GM21786 (cell line): ENCODE data around the gene BCAR3.

Experiments
- ATAC-seq: cut with Tn5 transposase; IDR thresholded peaks from one replicate; pipeline ENCODE4 v1.9.1; 2021; ENCODE audit not compliant: unreplicated experiment

The BCAR3 gene

DNA sequence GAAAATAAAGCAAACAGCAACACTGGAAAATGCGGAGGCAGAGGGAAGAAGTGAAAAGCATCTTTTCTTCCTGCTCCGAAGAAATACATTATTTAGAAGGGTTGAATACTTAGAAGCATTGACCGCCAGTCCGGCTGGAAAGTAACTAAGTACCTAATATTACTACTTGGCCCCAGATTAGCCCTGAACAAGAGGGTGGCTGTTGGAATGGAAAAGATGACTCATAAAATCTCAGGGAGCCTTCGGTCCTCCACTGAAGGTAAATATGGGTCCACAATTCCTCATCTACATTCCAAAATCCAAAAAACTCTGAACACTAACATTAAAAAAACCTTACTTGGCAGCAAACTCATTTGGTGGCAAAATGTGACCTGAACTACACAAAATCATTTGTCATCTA, 40.1 kb downstream of the BCAR3 start:
- ATAC-seq = no peak

DNA sequence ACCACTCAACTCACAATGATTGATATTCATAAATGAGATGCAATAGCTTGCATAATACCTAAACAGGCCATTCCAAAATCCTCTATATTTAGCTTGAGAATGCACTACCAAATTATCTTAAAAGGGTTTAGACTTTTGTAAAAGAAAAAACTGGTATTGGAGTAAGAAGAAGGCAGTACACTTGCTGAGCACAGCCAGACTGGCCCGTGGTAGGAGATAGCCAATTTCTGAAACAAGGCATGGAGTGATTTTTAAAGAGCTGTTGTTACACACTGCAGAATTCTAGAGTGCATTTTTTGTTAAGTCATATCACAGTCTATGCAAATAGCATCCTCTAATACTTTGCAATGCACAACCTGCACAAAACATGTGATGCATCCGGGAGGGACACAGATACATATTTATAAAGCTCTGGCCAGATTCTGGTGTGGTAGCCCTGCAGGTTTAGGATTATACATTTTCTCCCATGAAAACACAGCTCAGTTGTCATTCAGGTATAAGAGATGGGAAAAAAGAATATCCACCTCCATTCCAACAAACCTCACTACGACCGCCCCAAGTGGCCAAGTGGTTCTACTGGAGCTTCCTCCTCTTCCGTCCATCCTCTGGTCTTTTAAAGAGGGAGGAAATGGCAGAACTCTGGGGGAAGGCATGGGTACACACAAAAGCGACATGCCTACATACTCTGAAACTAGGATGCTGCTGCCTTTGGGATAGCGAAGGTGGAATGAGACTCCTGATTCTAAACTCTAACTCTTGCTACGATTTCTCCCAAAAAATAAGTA, 40.8 kb downstream of the BCAR3 start:
- ATAC-seq = no peak

DNA sequence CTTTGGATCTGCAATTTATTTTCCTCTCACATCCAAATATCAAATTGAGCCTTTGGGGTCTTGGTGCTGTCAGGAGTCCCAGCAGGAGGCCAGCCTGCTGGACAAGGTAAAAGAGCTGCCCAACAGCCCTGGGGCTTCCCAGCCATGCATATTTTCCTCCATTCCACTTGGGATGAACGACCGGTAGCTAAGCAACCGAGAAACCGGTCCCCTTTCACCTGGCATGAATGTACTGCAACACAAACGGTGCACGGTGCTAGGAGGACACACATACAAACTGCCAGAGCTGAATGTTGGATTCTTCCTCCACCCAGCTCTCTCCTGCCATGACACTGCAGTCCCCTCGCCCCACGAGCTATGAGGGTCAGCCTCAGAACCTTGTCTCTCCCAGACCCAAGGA, 42.7 kb downstream of the BCAR3 start:
- no peak for ATAC-seq

GRCh38 chr1:93638307-93638847, 43.3 kb downstream of the BCAR3 start:
- no peak for ATAC-seq

- ATAC-seq = no peak
Measured at GRCh38 chr1:93636712-93637111, 44.9 kb downstream of the BCAR3 start.

DNA sequence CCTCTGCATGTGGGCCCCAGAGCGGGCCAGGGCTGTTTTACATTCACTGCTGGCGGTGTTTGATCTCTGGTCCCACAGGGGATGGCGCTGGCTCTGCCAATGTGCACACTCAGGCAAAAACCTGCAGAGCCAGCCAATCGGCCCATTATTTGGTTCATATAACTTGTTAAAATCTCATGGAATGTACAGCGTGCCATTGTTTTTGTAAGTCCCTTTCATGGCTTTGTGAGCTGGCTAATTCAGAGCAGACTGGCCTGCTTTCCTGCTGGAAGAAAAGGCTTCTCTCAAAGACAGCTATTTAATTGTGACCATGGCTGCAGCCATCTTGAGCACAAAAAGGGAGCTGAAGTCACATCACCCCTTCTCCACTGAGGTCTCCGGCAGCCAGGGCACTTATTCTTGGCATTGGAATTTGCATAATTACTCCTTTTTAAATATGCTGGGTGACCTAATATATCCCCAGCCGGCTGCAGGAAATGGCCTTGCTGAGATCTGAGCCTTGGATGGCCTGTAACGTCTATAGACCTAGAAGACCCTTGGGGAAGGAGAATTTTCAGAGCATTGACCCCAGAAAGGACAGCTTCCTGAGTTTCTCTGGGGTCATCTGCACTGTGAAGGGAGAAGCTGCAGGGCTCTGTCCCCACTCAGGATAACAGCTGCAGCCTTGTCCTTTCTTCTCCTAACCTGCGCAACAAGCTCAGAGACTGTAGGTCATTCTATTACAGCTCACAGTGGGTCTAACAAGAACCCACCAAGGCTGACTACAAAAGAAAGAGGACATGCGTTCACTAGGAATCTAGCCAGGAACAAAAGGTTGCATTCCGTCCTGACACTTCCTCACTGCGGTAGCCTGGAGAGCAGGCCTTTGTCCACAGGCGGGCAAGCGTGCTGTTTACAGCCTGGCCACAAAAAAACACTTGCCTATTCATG, 45.8 kb downstream of the BCAR3 start:
- no peak for ATAC-seq

DNA sequence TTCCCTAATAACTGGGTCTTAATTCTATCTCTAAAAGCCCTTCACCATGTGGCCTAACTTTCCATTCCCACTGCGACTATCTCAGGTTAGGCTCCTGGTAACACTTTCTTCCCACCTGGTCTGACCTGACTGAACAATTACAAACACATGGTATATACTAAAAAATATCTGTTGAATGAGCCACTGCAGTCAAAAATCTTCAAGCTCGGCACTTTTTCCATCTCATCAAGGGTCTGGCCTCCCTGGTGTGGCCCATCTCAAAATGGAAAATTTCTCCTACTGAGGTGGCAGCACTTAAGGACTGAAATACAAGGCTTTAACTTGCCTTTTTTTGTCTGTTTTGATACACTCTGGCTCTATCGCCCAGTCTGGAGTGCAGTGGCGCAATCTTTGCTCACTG, 48.3 kb downstream of the BCAR3 start:
- no peak for ATAC-seq

- no peak for ATAC-seq
Measured at GRCh38 chr1:93631626-93632365, 49.8 kb downstream of the BCAR3 start.

DNA sequence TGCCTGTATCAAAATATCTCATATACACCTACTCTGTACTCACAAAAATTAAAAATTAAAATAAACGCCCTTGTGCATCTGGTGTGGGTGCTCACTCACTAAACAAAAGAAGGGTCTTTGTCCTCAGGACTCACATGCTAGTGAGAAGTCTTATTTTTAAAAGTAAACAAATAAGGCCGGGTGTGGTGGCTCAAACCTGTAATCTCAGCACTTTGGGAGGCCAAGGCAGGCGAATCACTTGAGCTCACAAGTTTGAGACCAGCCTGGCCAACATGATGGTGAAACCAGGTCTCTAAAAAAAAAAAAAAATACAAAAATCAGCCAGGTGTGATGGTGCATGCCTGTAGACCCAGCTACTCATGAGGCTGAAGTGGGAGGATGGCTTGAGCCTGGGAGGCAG, 51.5 kb downstream of the BCAR3 start:
- no peak for ATAC-seq

- no peak for ATAC-seq
Measured at GRCh38 chr1:93629101-93630059, 52.3 kb downstream of the BCAR3 start.

DNA sequence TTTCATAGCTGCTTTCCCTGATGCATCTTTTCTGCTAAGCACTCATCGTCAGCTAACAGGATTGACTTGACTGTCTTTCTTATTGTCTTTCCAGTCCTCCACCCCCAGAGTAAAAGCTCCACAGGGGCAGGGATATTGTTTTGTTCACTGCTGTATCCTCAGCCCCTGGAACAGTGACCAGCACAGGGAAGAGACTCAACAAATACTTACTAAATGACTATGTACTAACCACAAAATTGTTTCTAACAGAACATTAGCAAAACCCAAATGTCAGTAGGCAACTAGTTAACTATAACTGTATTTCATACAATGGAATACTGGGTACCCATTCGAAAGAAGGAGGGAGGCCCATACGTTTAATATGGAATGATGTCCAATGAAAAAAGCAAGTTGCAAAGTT, 53.0 kb downstream of the BCAR3 start:
- ATAC-seq = no peak

- no peak for ATAC-seq
Measured at GRCh38 chr1:93625582-93626327, 55.9 kb downstream of the BCAR3 start.

GRCh38 chr1:93623875-93624274, 57.8 kb downstream of the BCAR3 start:
- no peak for ATAC-seq

DNA sequence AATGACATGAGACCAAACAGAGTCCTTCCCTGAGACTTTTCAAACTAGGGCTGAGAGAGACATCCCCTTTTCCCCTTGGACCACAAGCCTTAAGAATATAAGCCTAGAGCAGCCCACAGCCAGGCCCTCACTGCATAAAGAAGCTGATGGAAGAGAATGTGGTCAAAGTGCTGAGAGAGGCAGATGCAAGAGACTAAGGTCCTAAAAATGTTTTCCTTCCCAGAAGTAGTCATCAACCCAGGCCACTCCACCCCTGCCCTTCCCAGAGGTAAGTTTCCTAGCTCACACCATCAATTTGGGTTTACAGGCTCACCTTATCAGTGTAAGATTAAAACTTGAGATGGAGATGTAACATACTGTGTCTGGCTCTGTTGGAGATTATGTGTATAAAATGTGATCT, 58.2 kb downstream of the BCAR3 start:
- no peak for ATAC-seq

- no peak for ATAC-seq
Measured at GRCh38 chr1:93621246-93621645, 60.4 kb downstream of the BCAR3 start.

DNA sequence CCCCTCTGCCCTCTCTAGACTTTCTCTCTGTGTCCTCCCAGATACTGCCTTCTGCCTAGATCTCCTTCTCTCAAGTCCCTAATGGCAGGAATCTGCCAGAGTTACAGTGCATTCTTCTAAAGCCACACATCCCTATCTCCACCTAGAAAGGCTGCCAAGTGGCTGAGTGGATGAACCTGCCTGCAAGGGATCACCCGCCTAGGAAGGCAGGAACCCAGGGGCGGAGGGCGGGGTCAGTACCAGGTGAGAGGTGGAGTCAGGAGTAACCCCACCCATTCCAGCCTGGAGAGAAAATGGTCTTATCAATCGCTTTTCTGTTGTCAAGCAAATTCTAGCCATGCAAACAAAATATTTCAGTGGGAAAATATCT, 60.8 kb downstream of the BCAR3 start:
- no peak for ATAC-seq

DNA sequence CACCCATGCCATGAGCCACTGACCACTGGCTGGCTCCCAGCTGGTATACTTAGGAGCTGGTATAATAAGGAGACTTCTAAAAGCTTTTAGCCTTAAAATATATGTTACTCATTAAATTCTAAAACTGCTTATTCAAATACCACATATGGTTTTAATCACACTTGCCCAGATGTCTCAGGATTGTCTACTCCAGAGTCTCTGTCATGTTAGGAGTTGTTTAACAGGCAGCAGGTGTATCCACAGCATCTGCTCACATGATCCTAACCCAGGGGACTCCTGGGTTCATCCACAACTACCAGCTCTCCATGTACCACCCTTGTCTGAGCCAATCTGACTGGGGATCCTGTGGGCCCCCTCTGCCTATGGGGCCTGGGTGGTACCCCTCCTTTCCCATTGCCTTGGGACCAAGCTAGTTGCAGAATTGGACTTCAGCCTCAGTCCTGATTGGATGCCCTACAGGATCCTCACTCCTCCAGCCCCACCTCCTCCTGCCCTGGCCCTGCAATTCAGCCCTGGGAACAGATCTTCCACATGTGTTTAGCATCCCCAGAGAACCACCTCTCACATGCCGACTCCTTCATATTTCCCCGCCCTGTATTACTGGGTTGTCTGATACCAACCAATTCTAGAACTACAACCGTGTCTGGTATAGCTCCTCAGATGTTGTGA, 61.3 kb downstream of the BCAR3 start:
- ATAC-seq = no peak

DNA sequence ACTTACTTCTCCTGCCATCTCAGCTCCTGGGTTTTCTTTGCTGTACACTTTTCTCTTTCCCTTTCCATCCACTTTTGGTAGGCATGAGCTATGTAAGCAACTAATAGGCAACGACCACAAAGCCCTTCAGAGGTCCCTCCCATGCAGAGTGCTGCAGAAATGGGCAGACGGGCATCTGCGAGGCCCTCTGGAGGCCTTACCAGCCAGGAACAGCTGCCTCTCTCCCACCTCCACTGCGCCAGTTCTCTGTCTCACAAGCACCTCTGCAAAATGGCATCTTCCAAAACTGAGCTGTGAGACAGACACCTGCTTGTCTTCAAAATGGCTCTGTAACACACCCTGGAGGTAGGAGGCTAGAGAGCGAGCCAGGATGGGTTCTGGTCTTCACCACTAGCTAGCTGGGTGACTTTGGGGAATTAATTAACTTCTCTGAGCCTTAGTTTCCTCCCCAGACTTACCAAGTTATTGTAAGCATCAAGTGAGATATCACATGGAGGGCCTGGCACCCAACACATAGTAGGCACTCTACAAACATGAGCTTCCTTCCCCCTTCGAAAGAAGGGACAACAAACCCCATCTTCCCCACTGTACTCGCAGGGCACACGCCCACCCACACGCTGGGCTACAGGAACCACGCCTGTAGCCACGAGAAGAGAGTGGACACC, 62.0 kb downstream of the BCAR3 start:
- no peak for ATAC-seq
